Vagina (tissue), 2 donors: Measurements from ENCODE around the gene ESRRG. TPM values are rescaled to one million over a fixed set of nuclear protein-coding genes. Genes with fewer than 3 reads are reported as not detected.

Experiments
- DNase-seq, 2 donors: peaks; one replicate each; pipeline ENCODE4 v3.0.0-alpha.2; 2017; ENCODE audit errors: extremely low spot score in 2 of 2
- H3K27ac ChIP-seq: fragments of 200-600 bp; sonication (generic); one replicate; pipeline ENCODE4 v1.5.1; 2019
- H3K27me3 ChIP-seq: fragments of 200-600 bp; sonication (generic); one replicate; pipeline ENCODE4 v1.5.1; 2019
- H3K36me3 ChIP-seq, 2 donors: fragments of 200-600 bp; sonication (generic); one replicate each; pipeline ENCODE4 v1.5.1; 2017 to 2019
- H3K4me1 ChIP-seq: fragments of 200-600 bp; sonication (generic); one replicate; pipeline ENCODE4 v1.5.1; 2019
- H3K4me3 ChIP-seq, 2 donors: fragments of 200-600 bp; sonication (generic); 1 replicate in 1 of 2; 2 replicates in 1 of 2; pipeline ENCODE4 v1.5.1; 2016 to 2019
- H3K9me3 ChIP-seq: fragments of 200-600 bp; sonication (generic); one replicate; pipeline ENCODE4 v1.5.1; 2019
- POLR2A ChIP-seq, 2 donors: fragments of 450-650 bp; IDR thresholded peaks; one replicate each; pipeline ENCODE4 v1.6.1; 2017; ENCODE audit warnings: antibody characterized with exemption in 2 of 2, mild to moderate bottlenecking in 2 of 2, moderate library complexity in 2 of 2
- POLR2AphosphoS5 ChIP-seq, 2 donors: sonication (generic); formaldehyde crosslinking; IDR thresholded peaks; one replicate each; pipeline ENCODE4 v1.9.0; 2017; ENCODE audit warnings: antibody characterized with exemption in 2 of 2, mild to moderate bottlenecking in 2 of 2, low read depth in 1 of 2; ENCODE audit not compliant: insufficient read depth in 1 of 2
- intact Hi-C: fragments of 100-400 bp; cut with DNase I; formaldehyde crosslinking; loops from one replicate; pipeline ENCODE4 v1.15.1; 2023
- total RNA-seq: library from RNA; depleted of rRNA; stranded (reverse); fragments of >200 nt; gene quantifications from one replicate; pipeline ENCODE4 v1.2.3, GENCODE V29; 2016
- TF ChIP-seq, protein P1 (sequence below), 3 experiments: fragments of 450-650 bp in 2 of 3; fragments of 200-600 bp in 1 of 3; sonication (generic) in 1 of 3; IDR thresholded peaks; one replicate each; pipeline ENCODE4 v1.5.1; 2017 to 2019; ENCODE audit warnings: antibody characterized with exemption in 3 of 3, mild to moderate bottlenecking in 2 of 3, moderate library complexity in 2 of 3

Gene ESRRG
- total RNA-seq, 1 donor from 2014 or later, result 0.98 TPM

DNA sequence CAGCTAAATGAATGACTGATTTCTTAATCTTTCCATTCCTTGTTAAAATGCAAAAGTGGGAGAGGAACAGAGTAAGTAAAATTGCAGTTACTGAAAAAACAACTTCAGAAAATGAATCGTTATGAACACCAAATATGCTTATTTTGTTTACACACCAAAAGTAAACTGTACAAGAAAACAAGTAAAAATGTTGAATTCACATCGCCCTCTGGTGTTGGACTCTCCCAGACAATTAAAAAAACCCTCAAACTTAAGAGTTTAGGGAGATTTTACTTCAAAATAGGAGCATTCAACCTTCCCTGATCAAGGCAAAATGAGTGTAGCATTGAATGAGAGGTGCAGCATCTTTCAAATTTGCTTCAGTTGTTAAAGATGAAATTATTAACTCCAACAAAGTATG, 19.4 kb upstream of the ESRRG start:
- H3K9me3 ChIP-seq, result no peaks in the 10 kb centered on the region
- H3K27ac ChIP-seq, result no peak overlapping the region
- H3K4me3 ChIP-seq, result no peak overlapping the region
- no peaks in the 10 kb centered on the region for H3K27me3 ChIP-seq
- no peaks in the 10 kb centered on the region for H3K36me3 ChIP-seq
- intact Hi-C loops, result no loop called here
- no peaks in the 10 kb centered on the region for H3K4me1 ChIP-seq
- no peak for DNase-seq
- TF ChIP-seq POLR2A (IDR thresholded peaks at IDR 0.05) (no peak), POLR2AphosphoS5 (IDR thresholded peaks at IDR 0.05; ENCODE audit: insufficient read depth in 1 of 2, low read depth in 1 of 2) (no peak)
- TF ChIP-seq, protein P1, sequence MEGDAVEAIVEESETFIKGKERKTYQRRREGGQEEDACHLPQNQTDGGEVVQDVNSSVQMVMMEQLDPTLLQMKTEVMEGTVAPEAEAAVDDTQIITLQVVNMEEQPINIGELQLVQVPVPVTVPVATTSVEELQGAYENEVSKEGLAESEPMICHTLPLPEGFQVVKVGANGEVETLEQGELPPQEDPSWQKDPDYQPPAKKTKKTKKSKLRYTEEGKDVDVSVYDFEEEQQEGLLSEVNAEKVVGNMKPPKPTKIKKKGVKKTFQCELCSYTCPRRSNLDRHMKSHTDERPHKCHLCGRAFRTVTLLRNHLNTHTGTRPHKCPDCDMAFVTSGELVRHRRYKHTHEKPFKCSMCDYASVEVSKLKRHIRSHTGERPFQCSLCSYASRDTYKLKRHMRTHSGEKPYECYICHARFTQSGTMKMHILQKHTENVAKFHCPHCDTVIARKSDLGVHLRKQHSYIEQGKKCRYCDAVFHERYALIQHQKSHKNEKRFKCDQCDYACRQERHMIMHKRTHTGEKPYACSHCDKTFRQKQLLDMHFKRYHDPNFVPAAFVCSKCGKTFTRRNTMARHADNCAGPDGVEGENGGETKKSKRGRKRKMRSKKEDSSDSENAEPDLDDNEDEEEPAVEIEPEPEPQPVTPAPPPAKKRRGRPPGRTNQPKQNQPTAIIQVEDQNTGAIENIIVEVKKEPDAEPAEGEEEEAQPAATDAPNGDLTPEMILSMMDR (IDR thresholded peaks at IDR 0.05), result no peak

DNA sequence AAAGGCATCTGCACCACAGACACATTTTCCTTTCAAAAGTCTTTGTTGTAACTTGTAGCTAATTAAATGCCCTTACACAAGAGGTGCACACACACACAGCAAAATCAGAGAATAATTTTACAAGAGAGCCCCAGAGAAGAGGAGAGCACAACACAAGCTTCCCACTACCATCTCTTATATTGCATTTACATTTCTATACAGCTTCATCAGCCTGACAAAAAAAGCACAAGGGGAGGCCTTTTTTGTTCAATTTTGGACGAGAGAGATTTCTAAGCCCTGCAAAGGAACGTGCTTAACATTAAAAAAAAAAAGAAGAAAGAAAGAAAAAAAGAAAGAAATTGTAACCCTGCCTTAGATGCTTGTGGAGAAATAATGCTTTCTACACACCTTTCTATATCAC, 17.1 kb upstream of the ESRRG start:
- Histone ChIP-seq H3K27me3 (no peaks in the 10 kb centered on the region), H3K27ac (no peak overlapping the region), H3K36me3 (no peaks in the 10 kb centered on the region), H3K4me3 (no peak overlapping the region), H3K4me1 (no peaks in the 10 kb centered on the region), H3K9me3 (no peaks in the 10 kb centered on the region)
- intact Hi-C loops, result no loop called here
- no peak for DNase-seq
- TF ChIP-seq, protein P1 (IDR thresholded peaks at IDR 0.05), result no peak
- TF ChIP-seq POLR2AphosphoS5 (IDR thresholded peaks at IDR 0.05; ENCODE audit: insufficient read depth in 1 of 2, low read depth in 1 of 2) (no peak), POLR2A (IDR thresholded peaks at IDR 0.05) (no peak)

DNA sequence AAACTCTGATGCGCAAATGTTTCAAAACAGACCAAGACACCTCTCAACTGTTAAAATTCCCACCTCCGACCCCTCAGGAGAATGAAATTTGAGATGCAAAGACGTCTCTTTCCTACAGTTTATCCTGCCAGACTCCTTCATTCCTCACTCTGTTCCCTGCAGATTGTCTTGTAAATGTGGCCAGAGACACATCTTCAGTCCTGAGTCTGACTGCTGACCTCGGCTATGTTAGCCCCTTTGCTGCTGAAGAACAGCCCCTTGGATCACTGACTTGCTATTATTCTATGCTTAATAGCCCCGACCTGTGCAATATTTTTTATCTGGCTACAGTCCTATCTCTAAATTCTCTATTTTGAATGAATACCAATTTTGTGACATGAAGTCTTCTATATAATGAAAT, 16.6 kb upstream of the ESRRG start:
- TF ChIP-seq, protein P1 (IDR thresholded peaks at IDR 0.05), result no peak
- TF ChIP-seq POLR2AphosphoS5 (IDR thresholded peaks at IDR 0.05; ENCODE audit: insufficient read depth in 1 of 2, low read depth in 1 of 2) (no peak), POLR2A (IDR thresholded peaks at IDR 0.05) (no peak)
- Histone ChIP-seq H3K27me3 (no peaks in the 10 kb centered on the region), H3K27ac (no peak overlapping the region), H3K9me3 (no peaks in the 10 kb centered on the region), H3K36me3 (no peaks in the 10 kb centered on the region), H3K4me1 (no peaks in the 10 kb centered on the region), H3K4me3 (no peak overlapping the region)
- intact Hi-C loops, result no loop called here
- DNase-seq, result no peak

DNA sequence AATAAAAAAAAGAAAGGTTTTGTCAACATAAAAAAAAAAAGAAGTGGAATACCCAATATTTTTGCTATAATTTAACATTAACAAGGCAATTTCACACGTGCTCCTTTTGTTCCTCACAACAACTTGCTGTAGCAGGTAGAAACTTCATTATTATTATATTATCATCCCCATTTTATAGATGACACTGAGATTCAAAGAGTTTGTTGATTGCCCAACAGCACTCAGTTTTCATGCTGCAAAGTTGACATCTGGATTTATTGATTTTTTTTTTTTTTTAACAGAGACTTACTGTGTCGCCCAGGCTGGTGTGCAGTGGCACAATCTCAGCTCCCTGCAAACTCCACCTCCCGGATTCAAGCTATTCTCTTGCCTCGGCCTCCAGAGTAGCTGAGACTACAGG, 8.9 kb upstream of the ESRRG start:
- Histone ChIP-seq H3K4me3 (no peak overlapping the region), H3K4me1 (no peaks in the 10 kb centered on the region), H3K9me3 (no peaks in the 10 kb centered on the region), H3K27ac (no peak overlapping the region), H3K36me3 (no peaks in the 10 kb centered on the region), H3K27me3 (no peaks in the 10 kb centered on the region)
- no peak for DNase-seq
- intact Hi-C loops, result no loop called here
- TF ChIP-seq POLR2A (IDR thresholded peaks at IDR 0.05), result no peak
- TF ChIP-seq POLR2AphosphoS5 (IDR thresholded peaks at IDR 0.05; ENCODE audit: insufficient read depth in 1 of 2, low read depth in 1 of 2), result no peak
- TF ChIP-seq, protein P1 (IDR thresholded peaks at IDR 0.05), result no peak

DNA sequence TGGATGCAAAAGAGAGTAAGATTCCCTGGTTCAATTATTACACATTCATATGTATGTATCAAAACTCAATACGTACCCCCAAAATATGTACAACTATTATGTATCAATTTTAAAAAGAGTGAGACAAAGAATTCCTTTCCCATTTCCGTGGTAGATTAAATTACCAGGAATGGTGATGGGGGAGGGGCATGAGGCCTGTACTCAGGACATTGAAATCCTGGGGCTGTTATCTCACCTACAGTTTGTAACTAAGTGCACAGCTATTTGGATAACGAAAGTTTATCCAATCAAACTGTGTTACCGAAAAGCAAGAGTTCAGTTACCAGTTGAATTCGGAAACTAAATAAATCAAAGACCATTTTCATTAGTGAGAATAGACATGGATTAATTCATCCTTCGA, 8.3 kb upstream of the ESRRG start:
- no peaks in the 10 kb centered on the region for H3K27me3 ChIP-seq
- intact Hi-C loops, result no loop called here
- no peaks in the 10 kb centered on the region for H3K4me1 ChIP-seq
- no peaks in the 10 kb centered on the region for H3K9me3 ChIP-seq
- TF ChIP-seq POLR2A (IDR thresholded peaks at IDR 0.05), result no peak
- TF ChIP-seq, protein P1 (IDR thresholded peaks at IDR 0.05), result no peak
- TF ChIP-seq POLR2AphosphoS5 (IDR thresholded peaks at IDR 0.05; ENCODE audit: insufficient read depth in 1 of 2, low read depth in 1 of 2), result no peak
- H3K36me3 ChIP-seq, result no peaks in the 10 kb centered on the region
- H3K4me3 ChIP-seq, result no peak overlapping the region
- no peak overlapping the region for H3K27ac ChIP-seq
- no peak for DNase-seq
